ENCODE measurements around the gene ADD2.

- no peak for TF ChIP-seq EZH2 (IDR thresholded peaks at IDR 0.05; ENCODE audit: insufficient read depth, poor library complexity, severe bottlenecking)
- TF ChIP-seq EZH2phosphoT487 (IDR thresholded peaks at IDR 0.05; ENCODE audit: insufficient read depth, low read depth) = no peak
Observed at GRCh38 chr2:70757360-70757759, 10.6 kb downstream of the ADD2 start.

All from GM23248 (cell line).